Prostate gland (tissue), 2 donors: ENCODE results near the gene MBNL2.

Experiments
- CTCF ChIP-seq, 4 experiments: fragments of 200-600 bp in 2 of 4; fragments of 450-650 bp in 2 of 4; sonication (generic) in 2 of 4; IDR thresholded peaks; 1 replicate in 3 of 4; 2 replicates in 1 of 4; pipeline ENCODE4 v1.5.1; 2016 to 2019; ENCODE audit warnings: antibody characterized with exemption in 4 of 4, mild to moderate bottlenecking in 2 of 4, moderate library complexity in 2 of 4
- POLR2A ChIP-seq: fragments of 450-650 bp; IDR thresholded peaks from one replicate; pipeline ENCODE4 v1.6.1; 2016; ENCODE audit warnings: antibody characterized with exemption, mild to moderate bottlenecking

- no peak for TF ChIP-seq POLR2A
- TF ChIP-seq CTCF (IDR thresholded peaks at IDR 0.05), result no peak
These were observed 158.6 kb downstream of the MBNL2 start for GRCh38 chr13:97380696-97381095.
